GM13977 (cell line): ENCODE data around the gene CYP26B1.

ENCODE experiments used
- DNase-seq: peaks from one replicate; pipeline ENCODE4 v3.0.0; 2012; ENCODE audit warnings: low spot score
- CTCF ChIP-seq: IDR thresholded peaks from 2 replicates; pipeline ENCODE4 v1.5.1; 2012; ENCODE audit warnings: mild to moderate bottlenecking, control low read depth; ENCODE audit not compliant: insufficient read depth; ENCODE audit errors: extremely low read depth, missing control alignments
- in situ Hi-C: fragments of 300-500 bp; cut with MboI; formaldehyde crosslinking; loops from one replicate; pipeline ENCODE4 v1.12.0; 2022; ENCODE audit warnings: low sequenced_read_pairs, low pct_unique_long_range_greater_than_20kb, mixed read lengths, inconsistent platforms; ENCODE audit not compliant: unreplicated experiment

Gene CYP26B1

GRCh38 chr2:72097276-72097675, 50.4 kb downstream of the CYP26B1 start:
- DNase-seq = no peak
- in situ Hi-C loops = no loop called here
- no peak for TF ChIP-seq CTCF

DNA sequence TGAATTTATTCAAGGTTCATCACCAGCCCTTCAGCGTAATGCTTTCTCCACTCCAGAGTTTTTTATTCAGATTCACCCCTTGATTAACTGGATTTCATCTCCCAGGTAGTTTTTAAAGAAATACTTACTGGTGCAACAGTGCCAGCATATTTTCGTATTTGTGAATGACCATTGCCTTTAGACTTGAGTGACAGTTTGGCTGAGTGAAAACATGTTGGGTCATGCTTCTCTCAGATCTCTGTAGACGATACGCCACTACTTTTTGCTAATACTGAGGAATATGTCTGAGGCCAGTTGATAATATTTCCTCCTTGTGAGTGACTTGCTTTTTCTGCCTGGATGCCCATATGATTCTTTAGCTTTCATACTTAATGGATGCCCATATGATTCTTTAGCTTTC, 51.5 kb downstream of the CYP26B1 start:
- no peak for TF ChIP-seq CTCF
- in situ Hi-C loops = no loop called here
- no peak for DNase-seq

DNA sequence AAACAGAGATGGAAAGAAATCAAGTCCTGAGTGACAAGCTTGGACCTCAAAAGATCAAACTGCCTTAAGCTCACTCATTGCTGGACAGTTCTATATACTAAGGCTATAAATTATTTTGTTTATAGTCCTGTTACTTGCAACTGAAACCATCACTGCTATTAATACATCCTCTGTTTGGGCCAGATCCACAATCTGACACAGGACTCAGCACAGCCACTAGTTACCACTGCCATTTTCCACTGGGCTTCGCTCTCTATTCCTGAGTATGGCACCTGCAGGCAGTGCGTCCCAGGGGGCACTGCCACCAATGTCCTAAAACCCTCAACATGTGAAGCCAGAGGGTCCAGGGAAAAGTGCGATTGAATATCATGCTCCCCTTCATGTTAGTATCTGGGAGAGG, 52.3 kb downstream of the CYP26B1 start:
- no peak for DNase-seq
- TF ChIP-seq CTCF = no peak
- in situ Hi-C loops = no loop called here

DNA sequence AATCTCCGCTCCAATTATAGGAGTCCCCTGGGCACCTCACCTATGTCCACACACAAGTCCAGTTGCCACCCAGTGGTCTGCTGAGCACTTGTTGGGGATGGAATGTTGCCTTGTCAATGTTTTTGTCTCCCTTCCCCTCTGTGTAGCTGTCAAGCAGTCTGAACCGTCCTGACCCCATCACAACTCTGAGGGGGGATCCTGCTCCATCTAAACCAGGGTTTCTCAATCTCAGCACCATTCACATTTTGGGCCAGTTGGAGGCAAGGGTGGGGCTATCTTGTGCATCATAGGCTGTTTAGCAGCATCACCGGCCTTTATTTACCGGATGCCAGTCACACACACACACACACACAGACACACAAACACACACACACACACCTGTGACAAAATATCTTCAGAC, 53.0 kb downstream of the CYP26B1 start:
- in situ Hi-C loops = no loop called here
- TF ChIP-seq CTCF = no peak

DNA sequence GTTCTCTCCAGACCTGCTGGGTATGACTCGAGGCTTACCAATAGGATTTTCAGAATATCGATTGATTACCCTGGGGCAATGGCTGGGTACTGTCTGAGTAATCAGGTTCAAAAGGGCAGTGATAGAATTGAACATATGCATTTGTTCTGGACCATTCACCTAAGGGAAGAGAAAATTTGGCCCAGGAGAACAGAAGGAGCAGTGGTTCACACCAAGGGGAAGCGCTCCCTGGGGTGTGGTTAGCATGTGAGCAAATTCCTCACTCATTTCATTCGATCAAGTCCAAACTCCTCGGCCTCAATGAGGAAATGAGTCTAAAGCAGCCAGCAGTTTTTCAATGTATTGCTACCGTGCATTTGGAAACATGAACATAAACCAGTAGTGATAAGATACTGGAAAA, 55.6 kb downstream of the CYP26B1 start:
- DNase-seq = no peak
- no peak for TF ChIP-seq CTCF
- in situ Hi-C loops = no loop called here

More for the DNA sequence above, 53.0 kb downstream of the CYP26B1 start:
- DNase-seq = no peak

DNA sequence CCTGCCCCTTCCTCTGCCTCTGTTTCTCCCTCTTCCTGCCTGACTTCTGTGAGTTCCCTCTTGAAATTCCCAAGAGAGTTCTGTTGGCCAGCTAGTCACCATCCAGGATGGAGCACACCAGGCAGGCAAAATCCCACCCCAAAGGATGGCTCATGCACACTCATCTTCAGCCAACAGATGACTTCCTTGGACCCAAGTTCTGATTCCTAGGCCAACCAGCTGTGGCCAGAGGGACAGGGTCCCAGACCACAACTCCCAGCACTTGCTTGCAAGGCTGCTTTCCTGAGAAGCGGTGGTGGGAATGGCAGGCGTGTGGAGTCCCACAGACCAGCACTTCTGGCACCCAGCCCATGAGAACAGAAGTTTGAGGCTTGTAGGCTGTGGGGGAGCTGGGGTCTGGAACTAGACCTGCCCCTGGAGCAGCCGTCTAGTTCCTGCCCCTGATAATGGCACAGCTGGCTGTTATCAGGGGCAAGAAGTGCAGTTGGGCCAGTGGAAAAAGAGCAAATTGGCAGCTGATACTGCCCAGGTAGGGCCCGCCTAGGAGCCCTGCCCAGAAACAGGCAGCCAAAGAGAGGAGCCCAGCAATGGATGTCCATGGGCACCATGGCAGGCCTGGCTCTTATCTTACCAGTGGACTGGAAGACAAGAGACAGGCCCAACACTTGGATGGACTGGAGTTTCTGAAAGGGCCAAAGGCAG, 56.7 kb downstream of the CYP26B1 start:
- no peak for TF ChIP-seq CTCF
- DNase-seq = no peak
- in situ Hi-C loops = no loop called here

DNA sequence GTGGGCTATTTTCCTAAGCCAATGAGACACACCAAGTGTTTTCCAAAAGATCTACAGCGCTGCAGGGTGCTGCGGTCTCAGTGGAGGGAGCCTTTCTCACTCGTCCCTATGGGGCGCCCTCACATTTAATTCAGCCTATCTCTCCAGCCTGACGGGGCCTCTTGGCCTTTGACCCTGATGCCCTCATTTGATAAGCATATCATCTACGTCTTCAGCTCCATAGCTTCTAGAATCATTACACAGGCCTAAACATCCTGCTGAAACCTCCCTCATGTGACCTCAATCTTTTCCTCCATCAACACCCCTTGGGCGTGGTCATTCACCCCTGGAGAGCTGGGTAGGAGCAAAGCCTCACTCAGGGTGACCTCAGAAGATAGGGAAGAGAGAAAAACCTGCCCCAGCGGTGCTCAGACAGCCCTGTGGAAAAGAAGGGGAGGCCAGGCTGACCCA, 57.4 kb downstream of the CYP26B1 start:
- DNase-seq = no peak
- in situ Hi-C loops = no loop called here
- no peak for TF ChIP-seq CTCF
